GM19438 (cell line): ENCODE measurements around the gene GPX3.
A peak's percentile ranks its signal among the peaks of the same experiment; 100 is the strongest.

Experiments
- ATAC-seq: cut with Tn5 transposase; IDR thresholded peaks from one replicate; pipeline ENCODE4 v1.9.1; 2021; ENCODE audit warnings: low read depth; ENCODE audit not compliant: unreplicated experiment

The GPX3 gene

GRCh38 chr5:151020304-151021110 is at the start of gene GPX3:
Gene GPX3 (plus strand): TSS chr5:151020591. CDS start chr5:151020655, 64 bp downstream.
- peak; percentile 61 for ATAC-seq

DNA sequence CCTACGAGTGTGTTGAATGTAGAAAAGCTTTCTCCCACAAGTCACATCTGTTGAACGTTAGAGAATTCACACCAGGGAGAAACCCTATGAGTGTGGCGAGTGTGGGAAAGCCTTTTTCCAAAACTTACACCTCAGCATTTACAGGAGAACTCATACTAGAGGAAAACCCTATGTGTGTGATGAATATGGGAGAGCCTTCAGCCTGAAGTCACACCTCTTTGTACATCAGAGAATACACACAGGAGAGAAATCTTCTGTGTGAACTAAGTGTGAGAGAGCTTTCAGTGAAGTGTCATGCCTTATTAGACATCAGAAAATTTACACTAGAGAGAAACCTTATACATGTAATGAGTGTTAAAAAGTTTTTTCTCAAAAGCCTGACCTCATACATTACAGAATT is 41.8 kb upstream of the GPX3 start:
- ATAC-seq = no peak

DNA sequence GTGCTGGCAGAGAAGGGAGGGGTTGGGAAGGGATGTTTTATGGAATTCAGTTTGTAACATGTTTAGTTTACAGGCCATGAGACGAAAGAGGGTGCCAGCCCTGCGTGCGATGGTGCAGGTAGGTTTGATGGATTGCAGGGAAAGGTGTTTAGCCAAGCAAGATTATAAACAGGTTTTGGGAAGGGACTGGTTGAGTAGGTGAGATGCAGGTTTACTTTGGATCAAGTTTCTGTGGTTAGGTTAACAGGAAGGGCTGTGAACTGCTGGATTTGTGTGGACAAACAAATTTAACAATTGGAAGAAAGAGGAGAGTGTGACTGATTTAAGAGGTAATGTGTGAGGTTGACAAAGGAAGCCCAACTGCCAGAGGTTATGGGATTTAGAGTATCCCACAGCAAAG is 32.6 kb upstream of the GPX3 start:
- ATAC-seq = no peak

GRCh38 chr5:150989695-150990094 is 30.7 kb upstream of the GPX3 start:
- no peak for ATAC-seq

- no peak for ATAC-seq
Measured at GRCh38 chr5:150992705-150993104, 27.7 kb upstream of the GPX3 start.

- no peak for ATAC-seq
Measured at GRCh38 chr5:150993422-150993821, 27.0 kb upstream of the GPX3 start.

GRCh38 chr5:150993826-150994412 is 26.5 kb upstream of the GPX3 start:
- ATAC-seq = no peak

DNA sequence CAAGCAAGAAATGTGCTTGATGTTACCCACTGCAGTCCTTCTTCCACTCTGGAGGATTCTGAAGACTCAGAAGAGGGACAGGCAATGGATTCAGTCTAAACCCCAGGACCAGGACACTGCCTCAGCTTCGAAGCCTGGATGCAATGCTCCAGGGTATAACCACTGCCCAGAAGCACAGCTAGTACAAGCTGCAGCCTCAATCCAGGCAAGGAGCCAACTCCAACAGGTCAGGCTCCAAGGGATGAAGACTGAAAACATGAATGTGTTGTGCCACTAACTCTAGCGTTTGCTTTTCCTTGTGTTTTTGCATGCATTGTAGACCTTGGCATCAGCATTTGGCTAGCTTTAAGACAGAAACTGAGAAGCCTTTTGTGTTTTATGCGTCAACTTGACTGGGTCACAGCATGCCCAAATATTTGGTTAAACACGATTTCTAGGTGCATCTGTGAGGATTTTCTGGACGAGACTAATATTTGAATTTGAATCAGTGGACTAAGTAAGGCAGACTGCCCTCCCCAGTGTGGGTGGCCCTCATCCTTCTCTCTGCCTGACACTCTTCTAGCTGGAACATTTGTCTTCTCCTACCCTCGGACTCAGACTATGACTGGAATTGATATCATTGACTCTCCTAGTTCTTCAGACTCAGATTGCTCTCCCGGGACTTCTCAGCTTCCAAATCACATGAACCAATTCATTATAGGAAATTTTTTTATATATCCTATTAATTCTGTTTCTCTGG is 20.5 kb upstream of the GPX3 start:
- no peak for ATAC-seq

- ATAC-seq = no peak
Measured at GRCh38 chr5:151001436-151001835, 19.0 kb upstream of the GPX3 start.

DNA sequence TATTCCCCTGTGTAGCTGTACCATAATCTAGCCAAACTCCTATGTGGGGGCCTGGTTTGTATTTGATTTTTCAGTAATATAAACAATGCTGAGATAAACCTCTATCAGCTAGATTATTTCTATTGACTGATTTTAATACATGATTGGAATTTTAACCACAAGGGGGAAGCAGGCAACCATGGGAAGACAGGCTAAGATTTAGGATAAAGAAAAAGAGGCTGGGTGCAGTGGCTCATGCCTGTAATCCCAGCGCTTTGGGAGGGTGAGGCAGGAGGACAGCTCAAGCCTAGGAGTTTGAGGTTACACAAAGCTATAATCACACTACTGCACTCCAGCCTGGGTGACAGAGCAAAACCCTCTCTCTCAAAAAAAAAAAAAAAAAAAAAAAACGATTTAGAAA is 18.1 kb upstream of the GPX3 start:
- ATAC-seq = no peak

- ATAC-seq = no peak
Measured at GRCh38 chr5:151002681-151003502, 17.5 kb upstream of the GPX3 start.

DNA sequence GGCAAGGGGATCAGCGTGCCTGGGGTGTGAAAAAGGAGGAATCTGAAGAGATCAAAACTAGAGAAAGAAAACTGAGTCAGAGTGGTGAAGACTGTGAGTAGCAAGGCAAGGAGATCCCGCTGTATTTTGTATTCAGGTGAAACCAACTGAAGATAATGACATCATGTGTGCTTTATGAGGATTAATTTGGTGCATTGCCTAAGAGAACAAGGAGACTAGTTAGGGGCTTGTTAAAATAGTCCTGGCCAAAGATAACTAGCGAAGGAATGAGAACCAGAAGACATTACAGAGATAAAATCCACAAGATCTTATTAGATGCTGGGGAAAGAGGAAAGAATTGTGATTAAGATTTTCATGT is 16.9 kb upstream of the GPX3 start:
- ATAC-seq = no peak

DNA sequence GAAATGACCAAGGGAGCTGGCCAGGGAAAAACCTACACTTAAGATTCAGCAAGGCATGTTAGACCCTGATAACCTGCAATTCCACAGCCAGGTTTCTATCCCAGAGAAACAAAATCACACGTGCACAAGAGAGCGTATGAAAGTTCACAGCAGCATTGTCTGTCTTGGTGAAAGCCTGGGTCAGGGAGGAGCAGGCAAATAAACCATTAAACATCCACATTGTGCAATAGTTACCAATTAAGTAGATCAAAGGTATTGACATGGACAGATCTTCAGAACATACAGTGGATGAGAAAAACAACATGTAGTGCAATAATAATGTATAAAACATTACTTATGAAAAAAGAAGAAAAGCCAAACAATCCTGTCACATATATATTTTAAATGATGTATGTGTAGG is 15.9 kb upstream of the GPX3 start:
- no peak for ATAC-seq

- ATAC-seq = no peak
Measured at GRCh38 chr5:151005187-151005949, 15.0 kb upstream of the GPX3 start.

- no peak for ATAC-seq
Measured at GRCh38 chr5:151005950-151006576, 14.3 kb upstream of the GPX3 start.

DNA sequence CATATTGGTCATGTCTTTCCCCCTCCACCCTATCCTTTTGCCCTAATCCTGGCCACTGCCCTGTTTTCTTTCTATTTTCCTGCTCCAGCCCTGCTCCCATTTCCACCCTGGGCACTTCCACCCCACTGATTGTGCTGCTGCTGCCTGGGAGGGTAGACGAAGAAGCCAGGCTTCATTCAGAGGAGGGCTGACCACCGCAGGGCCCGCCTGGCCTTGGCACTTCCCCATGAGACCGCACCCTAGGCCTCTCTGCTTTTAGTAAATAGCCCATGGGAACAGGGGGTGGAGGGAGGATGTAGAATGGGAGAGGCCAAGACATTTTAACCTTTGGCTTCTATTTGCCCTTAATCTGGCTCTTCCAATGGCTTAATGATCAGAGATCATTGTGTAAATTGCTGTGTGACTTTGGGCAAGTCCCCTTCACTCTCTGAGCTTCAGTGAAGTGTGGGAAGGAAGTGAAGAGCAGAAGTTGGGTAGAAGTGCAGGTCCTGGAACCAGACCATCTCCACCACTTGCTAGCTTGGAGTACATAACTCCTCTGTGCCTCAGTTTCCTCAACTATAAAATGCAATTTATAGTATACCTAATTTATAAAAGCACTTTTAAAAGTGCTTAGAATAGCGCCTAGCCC is 13.6 kb upstream of the GPX3 start:
- no peak for ATAC-seq

DNA sequence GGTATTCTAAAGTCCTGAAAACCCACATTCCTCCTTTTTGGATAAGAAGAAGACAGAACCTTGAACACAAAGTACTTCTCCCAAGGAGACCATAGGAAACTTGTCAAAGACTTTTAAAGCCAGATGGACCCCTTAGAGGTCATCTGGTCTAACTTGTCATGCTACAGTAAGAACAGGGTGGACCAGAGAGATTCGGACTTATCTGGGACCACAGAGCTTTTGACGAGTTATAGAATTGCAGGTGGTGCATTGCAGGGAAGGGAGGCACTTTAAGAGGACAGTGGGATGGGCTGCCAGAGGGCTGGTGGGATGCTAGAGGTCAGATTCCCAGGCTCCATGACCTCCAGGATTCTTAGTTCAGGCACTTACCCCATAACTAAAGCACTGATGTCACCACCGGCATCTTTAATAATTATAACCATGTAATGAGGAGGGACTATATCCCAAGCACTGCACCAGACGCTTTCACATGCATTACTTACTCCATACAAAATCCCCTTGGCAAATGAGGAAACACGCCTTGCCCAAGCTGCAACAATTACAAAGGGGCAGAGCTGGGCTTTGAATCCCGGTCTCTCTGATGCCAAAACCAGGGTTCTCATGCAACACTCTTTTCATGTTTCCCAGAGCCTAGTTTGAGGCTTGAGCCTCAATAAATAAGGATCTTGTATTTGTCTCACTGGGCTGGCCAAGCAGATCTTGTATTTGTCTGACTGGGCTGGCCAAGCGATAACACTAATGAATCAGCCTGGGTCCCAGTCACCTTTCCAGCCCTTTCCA is 12.8 kb upstream of the GPX3 start:
- ATAC-seq = no peak

DNA sequence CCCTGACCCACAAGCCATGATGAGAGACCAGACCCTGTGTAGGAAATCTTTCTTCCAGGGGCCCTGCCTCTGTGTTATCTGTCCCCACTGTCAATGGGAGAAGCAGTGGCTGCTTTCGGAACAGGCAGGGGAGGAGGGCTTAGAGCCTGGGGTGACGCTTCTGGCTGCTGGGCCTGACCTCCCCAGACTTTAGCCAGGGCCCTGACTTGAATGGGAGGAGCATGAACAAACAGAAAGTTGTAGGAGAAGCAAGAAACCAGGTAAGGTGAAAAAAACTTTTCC is 12.2 kb upstream of the GPX3 start:
- no peak for ATAC-seq

DNA sequence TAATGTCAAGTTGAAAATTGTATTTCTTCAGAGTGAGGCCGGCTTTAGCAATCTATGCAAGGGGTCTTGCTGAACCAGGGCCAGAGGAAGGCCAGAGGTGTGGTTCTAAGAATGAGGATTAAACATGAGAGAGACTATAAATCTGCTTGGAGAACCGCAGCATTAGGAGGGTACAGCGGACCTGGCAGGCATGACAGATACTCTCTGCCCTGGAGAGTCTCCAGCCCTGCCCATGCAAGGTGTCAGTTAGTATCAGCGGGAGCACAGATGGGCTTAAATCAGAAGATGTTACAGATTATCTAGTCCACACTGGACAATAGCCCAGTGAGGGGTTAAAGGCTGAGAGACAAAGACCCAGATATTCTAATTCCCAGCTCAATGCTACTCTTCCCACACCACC is 11.5 kb upstream of the GPX3 start:
- no peak for ATAC-seq
